NCI-H2171 (cell line): Measurements from ENCODE around the gene CEP112.
"Not testable (repeated sequence)": the region's sequence is repeated elsewhere in the genome, so short reads cannot be mapped to it uniquely, and the experiment has no call there.

Experiments used
- DNase-seq: peaks from one replicate; lab custom pipeline; 2025; lab: John Stamatoyannopoulos, UW

The CEP112 gene

GRCh38 chr17:66155055-66155454 is 36.9 kb downstream of the CEP112 start:
- not testable (repeated sequence) for DNase-seq

GRCh38 chr17:66152756-66153155 is 39.2 kb downstream of the CEP112 start:
- no peak for DNase-seq

- no peak for DNase-seq
Observed at GRCh38 chr17:66150708-66151107, 41.2 kb downstream of the CEP112 start.

- no peak for DNase-seq
Observed at GRCh38 chr17:66149562-66149961, 42.4 kb downstream of the CEP112 start.

- peak; percentile 35 for DNase-seq
Observed at GRCh38 chr17:66146394-66146793, 45.5 kb downstream of the CEP112 start.

GRCh38 chr17:66143657-66144282 is 48.2 kb downstream of the CEP112 start:
- DNase-seq: no peak

- no peak for DNase-seq
Observed at GRCh38 chr17:66142428-66142827, 49.5 kb downstream of the CEP112 start.

GRCh38 chr17:66138120-66138519 is 53.8 kb downstream of the CEP112 start:
- no peak for DNase-seq

- DNase-seq: no peak
Observed at GRCh38 chr17:66135896-66136295, 56.0 kb downstream of the CEP112 start.

- no peak for DNase-seq
Observed at GRCh38 chr17:66135219-66135618, 56.7 kb downstream of the CEP112 start.

GRCh38 chr17:66129759-66130158 is 62.2 kb downstream of the CEP112 start:
- no peak for DNase-seq

- no peak for DNase-seq
Observed at GRCh38 chr17:66126231-66126630, 65.7 kb downstream of the CEP112 start.

GRCh38 chr17:66123163-66123562 is 68.8 kb downstream of the CEP112 start:
- DNase-seq: no peak

GRCh38 chr17:66115246-66115645 is 76.7 kb downstream of the CEP112 start:
- no peak for DNase-seq

GRCh38 chr17:66114609-66115008 is 77.3 kb downstream of the CEP112 start:
- DNase-seq: no peak

GRCh38 chr17:66107731-66108130 is 84.2 kb downstream of the CEP112 start:
- DNase-seq: no peak

- no peak for DNase-seq
Observed at GRCh38 chr17:66098040-66098439, 93.9 kb downstream of the CEP112 start.

- DNase-seq: no peak
Observed at GRCh38 chr17:66094727-66095126, 97.2 kb downstream of the CEP112 start.

- DNase-seq: no peak
Observed at GRCh38 chr17:66091445-66092080, 100.4 kb downstream of the CEP112 start.

- no peak for DNase-seq
Observed at GRCh38 chr17:66089764-66090163, 102.2 kb downstream of the CEP112 start.

GRCh38 chr17:66088173-66088572 is 103.8 kb downstream of the CEP112 start:
- no peak for DNase-seq

- DNase-seq: no peak
Observed at GRCh38 chr17:66087073-66087472, 104.9 kb downstream of the CEP112 start.

GRCh38 chr17:66085221-66085620 is 106.7 kb downstream of the CEP112 start:
- DNase-seq: no peak

GRCh38 chr17:66080670-66081069 is 111.3 kb downstream of the CEP112 start:
- not testable (repeated sequence) for DNase-seq
